ENCODE measurements around the gene COPE.

The COPE gene

GRCh38 chr19:18851673-18852325 is 67.4 kb downstream of the COPE start:
- no peak for DNase-seq (ENCODE audit: low read depth)

DNA sequence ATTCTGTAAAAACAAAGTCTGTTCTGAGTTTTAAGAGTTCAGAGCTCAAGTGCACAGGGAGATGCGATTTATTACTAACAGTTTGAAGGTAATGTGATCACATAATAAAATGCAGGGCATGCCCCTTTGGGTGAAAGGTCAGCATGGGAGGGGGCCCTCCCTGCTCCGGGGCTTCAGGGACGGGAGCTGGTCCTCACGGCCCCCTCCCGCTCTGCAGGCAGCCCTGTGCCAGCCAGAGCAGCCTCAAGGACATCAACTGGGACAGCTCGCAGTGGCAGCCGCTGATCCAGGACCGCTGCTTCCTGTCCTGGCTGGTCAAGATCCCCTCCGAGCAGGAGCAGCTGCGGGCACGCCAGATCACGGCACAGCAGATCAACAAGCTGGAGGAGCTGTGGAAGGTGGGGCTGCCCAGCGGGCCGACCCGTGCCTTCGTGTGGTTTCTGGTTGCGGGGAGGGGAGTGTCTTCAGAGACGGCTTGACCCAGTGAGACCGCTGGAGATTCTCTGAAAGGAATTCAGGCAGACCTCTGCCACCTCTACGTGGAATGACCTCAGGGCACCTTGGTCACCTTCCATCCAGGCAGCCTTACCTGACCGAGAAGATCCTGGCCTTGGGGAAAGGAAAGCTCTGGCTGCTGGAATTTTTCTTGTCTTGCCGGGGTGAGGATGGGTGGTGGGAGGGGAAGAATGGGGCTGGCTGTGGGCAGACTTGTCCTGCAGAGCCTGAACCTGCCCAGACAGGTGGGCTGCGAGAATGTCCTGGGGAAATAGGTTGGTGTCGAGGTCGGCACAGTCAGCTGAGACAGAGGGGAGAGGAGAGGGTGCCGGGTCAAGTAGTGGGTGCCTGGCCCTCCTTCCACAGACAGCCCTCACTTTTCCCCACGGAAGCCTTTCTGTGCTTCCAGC is 68.5 kb downstream of the COPE start:
- DNase-seq (ENCODE audit: low read depth), result no peak

DNA sequence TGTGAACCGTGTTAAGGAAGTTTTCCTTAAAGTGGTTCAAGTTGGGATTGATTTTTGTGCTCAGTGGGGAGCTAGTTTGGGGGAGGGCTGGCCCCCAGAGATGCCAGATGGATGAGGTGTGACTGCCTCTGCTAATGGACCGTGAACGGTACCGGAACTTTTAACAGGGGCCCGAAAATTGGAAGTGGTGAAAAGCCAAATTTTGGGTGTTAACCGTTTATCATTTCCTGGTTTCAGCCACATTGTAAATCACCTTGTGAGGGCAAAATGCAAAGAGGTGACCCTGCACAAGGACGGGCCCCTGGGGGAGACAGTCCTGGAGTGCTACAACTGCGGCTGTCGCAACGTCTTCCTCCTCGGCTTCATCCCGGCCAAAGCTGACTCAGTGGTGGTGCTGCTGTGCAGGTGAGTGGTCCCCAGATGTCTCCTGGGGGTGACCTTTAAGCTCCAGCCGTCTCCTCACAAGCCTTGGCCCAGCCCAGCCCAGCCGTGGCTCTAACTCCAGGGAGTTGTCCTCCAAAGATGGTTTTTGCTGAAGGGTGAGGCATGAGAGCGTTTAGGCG is 69.3 kb downstream of the COPE start:
- no peak for DNase-seq (ENCODE audit: low read depth)
